ENCODE results near the gene TP63. TPM values are rescaled to one million over a fixed set of nuclear protein-coding genes. Genes with fewer than 3 reads are reported as not detected.

TP63 gene
- total RNA-seq, 1 experiment from 2014 or later: 4.9 TPM

DNA sequence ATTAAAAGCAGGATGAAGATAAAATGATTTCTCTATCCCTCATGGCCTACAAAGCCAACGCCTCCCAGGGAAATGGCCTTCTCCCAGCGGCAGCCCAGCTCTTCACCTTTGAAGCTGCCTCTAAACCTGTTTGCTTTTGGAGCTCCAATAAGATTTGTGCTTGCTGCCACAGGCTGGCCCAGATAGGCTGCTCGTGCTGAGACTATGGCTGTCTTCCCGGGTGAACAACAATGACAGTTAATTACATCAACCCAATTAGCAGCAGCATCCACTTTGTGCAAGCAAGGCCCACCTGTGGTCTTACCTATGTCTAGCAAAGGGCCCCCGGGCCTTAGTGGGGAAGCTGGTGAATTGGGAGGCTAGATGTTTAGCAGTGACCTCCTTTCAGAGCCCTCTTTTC, 309.9 kb downstream of the TP63 start:
- H3K27ac ChIP-seq (ENCODE audit: low read depth, low read length, poor library complexity, severe bottlenecking): no peak overlapping the region
- ChIA-PET CTCF (no interaction called here), POLR2A (ENCODE audit: low non-redundant PET) (no interaction called here)

GRCh38 chr3:189941679-189942078, 310.5 kb downstream of the TP63 start:
- no peak for DNase-seq (ENCODE audit: low spot score)
- Histone ChIP-seq H3K4me1 (ENCODE audit: insufficient read depth, low read length, poor library complexity, severe bottlenecking) (no peaks in the 10 kb centered on the region), H3K36me3 (ENCODE audit: insufficient read depth, low read length, poor library complexity, severe bottlenecking) (no peaks in the 10 kb centered on the region), H3K27ac (ENCODE audit: low read depth, low read length, poor library complexity, severe bottlenecking) (no peak overlapping the region), H3K27me3 (replicated peaks; ENCODE audit: insufficient read depth, low read depth, low read length, poor library complexity) (no peaks in the 10 kb centered on the region), H3K4me3 (ENCODE audit: low read depth, low read length, poor library complexity, severe bottlenecking) (no peak overlapping the region), H3K9me3 (ENCODE audit: low read depth, low read length, poor library complexity, severe bottlenecking) (no peaks in the 10 kb centered on the region)
- no TSS peak for BruUV-seq (replicated peaks)
- POLR2A ChIA-PET (ENCODE audit: low non-redundant PET): no interaction called here
- intact Hi-C loops (cut with micrococcal nuclease; ENCODE audit: unreplicated experiment): loop anchor here (10.0 kb wide), 1 partner anchor 257 kb away; no protein-coding TSS in a partner anchor
- CTCF ChIA-PET: no interaction called here
- TF ChIP-seq CTCF (conservative IDR thresholded peaks at IDR 0.05; ENCODE audit: low read depth, low read length) (no peak), EZH2 (IDR thresholded peaks at IDR 0.05; ENCODE audit: borderline replicate concordance, low read depth, low read length, poor library complexity, severe bottlenecking) (no peak)

More for the DNA sequence above, 309.9 kb downstream of the TP63 start:
- Histone ChIP-seq H3K27me3 (replicated peaks; ENCODE audit: insufficient read depth, low read depth, low read length, poor library complexity) (no peaks in the 10 kb centered on the region), H3K4me1 (ENCODE audit: insufficient read depth, low read length, poor library complexity, severe bottlenecking) (no peaks in the 10 kb centered on the region), H3K36me3 (ENCODE audit: insufficient read depth, low read length, poor library complexity, severe bottlenecking) (no peaks in the 10 kb centered on the region), H3K9me3 (ENCODE audit: low read depth, low read length, poor library complexity, severe bottlenecking) (no peaks in the 10 kb centered on the region), H3K4me3 (ENCODE audit: low read depth, low read length, poor library complexity, severe bottlenecking) (no peak overlapping the region)
- TF ChIP-seq EZH2 (IDR thresholded peaks at IDR 0.05; ENCODE audit: borderline replicate concordance, low read depth, low read length, poor library complexity, severe bottlenecking): no peak
- no peak for TF ChIP-seq CTCF (conservative IDR thresholded peaks at IDR 0.05; ENCODE audit: low read depth, low read length)
- intact Hi-C loops (cut with micrococcal nuclease; ENCODE audit: unreplicated experiment): loop anchor here (10.0 kb wide), 1 partner anchor 256 kb away; no protein-coding TSS in a partner anchor
- no peak for DNase-seq (ENCODE audit: low spot score)
- no TSS peak for BruUV-seq (replicated peaks)

DNA sequence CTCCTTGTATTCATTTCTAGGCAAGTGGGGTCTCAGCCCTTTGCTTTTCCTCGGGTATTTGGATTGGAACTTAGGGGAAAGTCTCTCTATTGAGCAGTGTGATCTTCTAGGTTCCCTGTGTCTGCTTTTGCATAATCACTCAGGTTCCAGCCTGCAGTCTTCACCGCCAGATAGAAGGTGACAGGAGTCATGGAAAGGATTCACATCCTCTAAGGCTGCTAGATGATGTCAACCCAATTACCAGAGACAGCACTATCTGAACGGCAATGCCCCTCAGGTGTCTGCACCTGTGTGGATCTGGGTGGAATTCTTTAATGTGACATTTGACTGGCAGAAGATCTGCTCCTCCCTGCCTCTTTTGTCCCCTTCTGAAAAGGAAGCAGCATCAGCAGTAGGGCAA, 311.8 kb downstream of the TP63 start:
- H3K4me3 ChIP-seq (ENCODE audit: low read depth, low read length, poor library complexity, severe bottlenecking): no peak overlapping the region
- no peak for DNase-seq (ENCODE audit: low spot score)
- TF ChIP-seq EZH2 (IDR thresholded peaks at IDR 0.05; ENCODE audit: borderline replicate concordance, low read depth, low read length, poor library complexity, severe bottlenecking) (no peak), CTCF (conservative IDR thresholded peaks at IDR 0.05; ENCODE audit: low read depth, low read length) (no peak)
- ChIA-PET CTCF (no interaction called here), POLR2A (ENCODE audit: low non-redundant PET) (no interaction called here)
- intact Hi-C loops (cut with micrococcal nuclease; ENCODE audit: unreplicated experiment): loop anchor here (10.0 kb wide), 1 partner anchor 258 kb away; no protein-coding TSS in a partner anchor
- H3K27ac ChIP-seq (ENCODE audit: low read depth, low read length, poor library complexity, severe bottlenecking): no peak overlapping the region
- peaks cover 10% of the 10 kb centered on the region for H3K4me1 ChIP-seq (ENCODE audit: insufficient read depth, low read length, poor library complexity, severe bottlenecking)
- H3K9me3 ChIP-seq (ENCODE audit: low read depth, low read length, poor library complexity, severe bottlenecking): no peaks in the 10 kb centered on the region
- H3K27me3 ChIP-seq (replicated peaks; ENCODE audit: insufficient read depth, low read depth, low read length, poor library complexity): no peaks in the 10 kb centered on the region
- BruUV-seq (replicated peaks): no TSS peak
- H3K36me3 ChIP-seq (ENCODE audit: insufficient read depth, low read length, poor library complexity, severe bottlenecking): no peaks in the 10 kb centered on the region
